Suprapubic skin (tissue), 3 donors: ENCODE measurements around the gene GLS2.

Experiments
- CTCF ChIP-seq, 2 donors: fragments of 200-600 bp in 1 of 2; fragments of 450-650 bp in 1 of 2; sonication (generic) in 1 of 2; IDR thresholded peaks; one replicate each; pipeline ENCODE4 v1.5.1; 2016 to 2019; ENCODE audit warnings: antibody characterized with exemption in 2 of 2, mild to moderate bottlenecking in 1 of 2, moderate library complexity in 1 of 2
- POLR2A ChIP-seq, 2 donors: fragments of 450-650 bp; IDR thresholded peaks; one replicate each; pipeline ENCODE4 v1.6.1; 2017; ENCODE audit warnings: antibody characterized with exemption in 2 of 2, mild to moderate bottlenecking in 2 of 2, moderate library complexity in 2 of 2

GRCh38 chr12:56484566-56484965 lies 3.4 kb downstream of the GLS2 start:
- TF ChIP-seq CTCF (IDR thresholded peaks at IDR 0.05) (no peak), POLR2A (IDR thresholded peaks at IDR 0.05) (no peak)
